Effector CD4-positive, alpha-beta T cell (primary cell): ENCODE data around the gene SLC13A3.

Source experiments
- DNase-seq: peaks from one replicate; pipeline ENCODE4 v3.0.0-alpha.2; 2020

SLC13A3 gene

DNA sequence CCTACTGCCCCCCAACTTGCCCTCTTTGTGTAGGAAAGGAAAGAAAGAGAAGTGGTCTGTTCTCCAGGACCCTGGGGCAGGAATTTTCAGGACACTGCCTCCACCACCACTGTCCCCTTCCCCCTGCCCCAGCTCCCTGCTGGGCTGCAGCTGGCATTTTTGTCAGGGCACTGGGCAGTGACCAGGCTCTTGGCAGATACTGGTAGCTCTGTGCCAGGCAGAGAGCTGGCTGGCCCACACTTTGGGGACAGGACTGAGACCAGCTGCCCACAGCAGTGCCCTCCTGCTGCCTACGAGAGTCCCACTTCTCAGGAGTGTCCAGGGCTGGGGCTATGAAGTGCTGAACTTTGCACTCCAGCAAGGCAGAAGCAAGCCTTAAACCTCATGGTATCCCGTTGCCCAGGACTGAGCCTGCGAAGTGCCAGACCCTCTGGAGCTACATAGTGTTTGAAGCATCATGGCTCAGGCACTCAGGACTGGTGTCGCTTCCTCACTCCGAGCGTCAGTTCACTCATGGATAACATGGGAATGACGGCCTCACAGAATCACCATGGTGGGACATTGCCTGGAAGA, 19.3 kb downstream of the SLC13A3 start:
- no peak for DNase-seq

DNA sequence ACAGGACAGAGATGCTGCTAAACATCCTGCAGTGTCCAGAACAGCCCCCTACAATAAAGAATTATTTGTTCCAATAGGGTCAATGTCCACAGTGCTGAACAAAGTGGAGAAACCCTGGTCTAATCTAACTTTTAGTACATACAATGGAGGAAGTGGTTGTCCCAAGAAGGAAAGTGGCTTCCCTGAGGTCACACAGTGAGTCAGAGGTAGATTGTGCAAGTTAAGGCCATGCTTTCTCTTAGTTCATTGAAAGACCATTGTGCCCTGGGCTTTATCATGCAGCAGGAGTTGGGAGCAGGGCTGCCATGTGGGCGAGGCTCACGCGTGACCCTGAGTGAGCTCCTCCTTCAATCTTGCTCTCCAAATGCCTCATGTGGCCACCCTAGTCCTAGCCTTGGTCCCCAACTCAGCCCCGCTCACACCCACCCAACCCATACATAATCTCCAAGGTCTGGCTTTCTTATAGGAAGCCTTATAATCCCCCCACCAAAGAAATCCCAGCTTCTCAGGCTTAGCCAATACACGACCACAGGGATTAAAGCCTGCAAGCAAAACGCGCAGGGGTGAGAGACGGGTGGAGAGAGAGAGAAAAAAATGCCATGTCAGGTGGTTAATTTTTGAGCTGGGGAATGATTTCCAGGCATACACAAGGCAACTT, 19.9 kb downstream of the SLC13A3 start:
- no peak for DNase-seq

DNA sequence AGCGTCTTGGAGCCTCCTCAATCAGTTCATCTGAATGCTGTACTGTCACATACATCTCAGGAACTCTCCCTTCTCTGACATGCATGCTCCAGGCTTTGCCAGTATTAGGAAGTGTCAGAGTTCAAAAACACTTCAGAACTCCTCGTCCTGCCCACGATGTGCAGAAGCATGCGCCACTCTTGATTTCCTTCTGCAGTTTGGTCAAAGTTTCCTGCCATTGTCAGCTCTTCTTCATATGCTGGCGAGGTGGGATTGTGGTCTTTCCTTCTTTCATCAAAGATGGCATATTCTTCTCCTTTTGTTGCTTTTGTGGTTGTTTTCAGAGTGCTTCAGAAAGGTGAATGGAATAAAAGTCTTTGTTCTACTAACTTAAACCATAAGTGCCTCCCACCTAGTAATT, 21.0 kb downstream of the SLC13A3 start:
- DNase-seq: no peak

DNA sequence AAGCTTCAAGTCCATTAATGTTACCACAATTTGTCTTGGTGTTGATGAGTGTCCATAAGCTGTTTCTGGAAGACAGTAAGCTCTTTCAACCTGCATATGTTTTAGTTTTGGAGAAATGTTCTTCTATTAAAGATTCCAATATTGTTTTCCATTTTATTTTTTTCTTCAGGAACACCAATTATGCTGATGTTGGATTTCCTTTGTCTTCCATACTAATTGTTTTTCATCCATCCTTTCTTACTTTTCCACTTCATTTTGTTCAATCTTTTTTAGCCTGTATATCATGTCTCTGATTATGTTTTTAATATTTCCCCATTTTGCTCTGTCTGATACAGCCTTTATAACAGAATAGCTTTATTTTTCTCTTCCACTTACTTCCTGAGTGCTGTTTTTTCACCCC, 21.9 kb downstream of the SLC13A3 start:
- DNase-seq: no peak

DNA sequence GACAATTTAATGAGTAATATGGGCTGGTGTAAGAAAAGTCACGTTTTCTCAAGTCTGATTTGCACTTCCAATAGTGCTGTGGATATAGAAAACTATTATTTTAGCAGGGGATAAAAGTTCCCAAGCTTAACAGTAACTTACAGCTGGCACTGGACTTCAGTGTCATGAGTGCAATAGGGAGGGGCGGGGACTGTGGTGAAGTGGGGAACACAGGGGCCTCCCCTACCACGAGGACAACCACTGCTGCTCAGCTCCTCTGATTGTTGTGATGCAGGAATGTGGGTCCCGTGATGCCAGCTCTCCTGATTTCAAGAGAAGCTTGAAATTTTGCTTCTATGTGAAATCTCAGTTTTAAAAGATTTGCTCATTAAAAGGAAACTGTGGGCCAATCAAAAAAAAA, 24.0 kb downstream of the SLC13A3 start:
- no peak for DNase-seq

DNA sequence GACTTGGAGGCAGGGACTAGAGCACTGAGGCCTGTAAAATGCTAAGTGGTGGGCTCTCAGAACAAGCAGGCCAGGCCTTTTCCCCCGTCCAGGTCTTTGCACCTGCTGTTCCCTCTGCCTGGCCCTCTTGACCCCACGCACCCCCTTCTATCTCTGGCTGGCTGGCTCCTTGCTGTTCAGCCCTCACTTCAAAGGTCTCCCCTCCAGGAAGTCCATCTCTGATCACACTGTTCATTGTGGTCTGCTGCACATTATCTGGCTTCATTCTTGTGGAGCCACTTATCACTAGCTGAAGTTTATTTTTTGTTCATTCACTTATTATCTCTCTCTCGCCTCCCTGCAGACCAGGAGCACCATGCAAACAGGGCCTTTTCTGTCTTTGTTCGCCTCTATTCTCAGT, 24.5 kb downstream of the SLC13A3 start:
- DNase-seq: no peak

DNA sequence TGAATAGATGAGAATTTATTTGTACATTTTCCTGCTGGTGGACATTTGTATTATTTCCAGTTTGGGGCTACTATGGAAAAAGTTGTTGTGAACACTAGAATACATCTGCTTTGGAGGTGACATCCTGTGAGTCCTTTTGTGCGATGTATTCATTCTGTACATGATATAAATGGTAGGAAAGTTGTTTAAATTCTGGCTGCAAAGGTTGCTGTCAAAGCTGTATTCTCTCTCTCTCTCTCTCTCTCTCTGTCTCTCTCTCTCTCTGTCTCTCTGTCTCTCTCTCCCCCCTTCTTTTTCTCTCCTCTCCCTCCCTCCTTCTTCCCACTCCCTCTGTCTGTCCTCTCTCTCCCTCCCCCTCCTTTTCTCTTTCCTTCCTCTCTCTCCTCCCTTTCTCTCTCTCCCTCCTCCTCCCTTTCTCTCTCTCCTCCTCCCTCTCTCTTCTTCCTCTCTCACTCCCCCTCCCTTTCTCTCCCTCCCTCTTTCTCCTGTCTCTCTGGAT, 25.3 kb downstream of the SLC13A3 start:
- DNase-seq: no peak

DNA sequence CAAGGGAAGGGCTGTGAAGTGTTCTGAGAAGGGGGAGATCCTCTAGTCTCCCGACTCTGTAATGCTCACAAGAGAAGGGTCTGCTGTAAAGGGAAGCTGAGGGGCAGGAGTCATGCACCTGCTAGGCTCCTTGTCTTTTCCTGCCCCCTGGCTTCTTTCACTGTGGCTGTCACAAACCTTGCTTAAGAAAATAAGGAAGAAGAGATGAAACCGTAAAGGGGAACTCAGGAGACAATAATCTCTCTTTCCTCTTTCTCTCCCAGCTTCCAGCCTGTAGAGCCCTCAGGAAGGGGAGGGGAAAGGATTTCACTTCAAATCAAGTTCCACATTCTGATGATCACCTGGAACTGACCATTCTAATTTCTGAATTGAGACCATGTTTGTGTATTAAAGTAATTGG, 26.3 kb downstream of the SLC13A3 start:
- no peak for DNase-seq

DNA sequence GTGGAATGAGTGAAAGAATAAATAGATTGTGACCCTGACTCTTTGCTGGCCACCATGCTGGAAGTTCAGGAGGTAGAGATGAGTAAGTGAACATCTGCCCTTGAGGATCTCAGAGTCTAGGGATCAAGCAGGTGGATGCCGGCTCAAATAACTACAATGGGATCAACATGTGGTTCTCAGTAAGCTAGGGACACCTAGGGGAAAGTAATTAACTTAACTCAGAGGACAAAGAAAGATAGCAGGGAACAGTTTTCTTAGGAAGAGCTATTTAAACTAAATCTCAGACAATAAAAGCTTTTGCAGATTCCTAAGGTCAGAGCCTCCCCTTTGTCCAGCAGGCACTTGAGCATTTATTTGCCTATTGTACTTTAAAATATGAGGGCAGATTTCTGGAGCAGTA, 29.1 kb downstream of the SLC13A3 start:
- DNase-seq: no peak

DNA sequence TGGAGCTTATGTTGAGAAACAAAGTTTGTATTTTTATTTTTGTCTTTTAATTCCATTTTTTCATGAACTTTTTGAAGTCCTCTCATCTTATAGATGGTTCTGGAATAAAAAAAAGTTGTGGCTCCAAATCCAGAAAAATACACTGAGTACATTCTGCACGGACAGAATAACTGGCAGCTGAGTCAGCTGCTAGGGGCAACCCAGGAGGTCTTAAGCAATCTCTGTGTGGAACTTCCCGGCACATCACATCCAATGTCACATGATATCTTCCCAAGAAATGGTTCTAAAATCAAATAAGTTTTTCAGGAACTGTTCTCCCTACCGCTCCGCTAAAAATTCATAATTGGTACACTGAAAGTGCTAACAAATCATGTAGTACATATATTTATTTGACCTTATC, 29.8 kb downstream of the SLC13A3 start:
- DNase-seq: no peak

DNA sequence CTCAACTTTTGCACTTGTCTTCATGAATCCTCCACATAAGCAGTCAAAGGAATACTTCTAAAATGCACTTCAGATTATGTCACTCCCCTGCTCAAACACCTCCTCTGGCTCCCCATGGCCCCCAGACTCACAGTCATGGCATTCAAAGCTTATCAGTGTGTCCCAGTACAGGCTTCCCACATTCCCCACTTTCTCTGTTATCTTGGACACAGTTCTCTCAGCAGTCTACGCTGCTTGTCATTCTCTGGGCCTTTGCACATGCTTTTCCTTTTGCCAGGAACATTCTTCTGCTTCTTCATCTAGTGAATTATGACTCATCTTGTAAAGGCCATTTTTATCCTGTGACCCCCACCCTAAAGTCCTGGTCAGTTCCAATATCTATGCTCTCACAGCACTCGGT, 31.8 kb downstream of the SLC13A3 start:
- no peak for DNase-seq

DNA sequence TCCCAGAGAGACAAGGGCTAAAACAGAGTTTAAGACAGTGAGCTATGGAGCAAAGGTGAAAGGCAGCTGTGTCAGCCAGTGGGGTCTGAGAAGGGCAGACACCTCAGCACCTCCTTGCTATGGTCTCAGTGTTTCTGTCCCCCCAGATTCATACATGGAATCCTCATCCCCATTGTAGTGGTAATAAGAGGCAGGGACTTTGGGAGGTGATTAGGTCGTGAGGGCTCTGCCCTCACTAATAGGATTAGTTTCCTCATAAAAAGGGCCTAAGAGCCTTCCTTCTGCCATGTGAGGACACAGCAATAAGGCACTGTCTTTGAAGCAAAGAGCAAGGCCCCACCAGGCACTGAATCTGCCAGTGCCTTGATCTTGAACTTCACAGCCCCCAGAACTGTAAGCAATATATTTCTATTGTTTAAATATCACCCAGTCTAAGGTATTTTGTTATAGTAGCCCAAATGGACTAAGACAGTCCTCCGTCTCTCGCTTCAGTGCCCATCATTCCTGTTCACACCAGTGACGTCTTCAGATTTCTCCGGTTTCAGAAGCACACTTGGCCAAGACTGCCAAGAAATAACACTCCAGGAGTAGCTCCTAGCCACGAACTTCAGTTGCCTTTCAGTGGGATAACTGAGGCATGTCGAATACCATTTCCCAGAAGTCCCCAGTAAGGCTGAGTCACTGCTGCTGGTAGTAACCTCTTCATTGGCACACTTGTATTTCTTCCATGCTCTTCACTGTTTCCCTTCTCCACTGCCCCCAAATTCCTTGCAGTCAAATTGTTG, 32.8 kb downstream of the SLC13A3 start:
- DNase-seq: no peak

DNA sequence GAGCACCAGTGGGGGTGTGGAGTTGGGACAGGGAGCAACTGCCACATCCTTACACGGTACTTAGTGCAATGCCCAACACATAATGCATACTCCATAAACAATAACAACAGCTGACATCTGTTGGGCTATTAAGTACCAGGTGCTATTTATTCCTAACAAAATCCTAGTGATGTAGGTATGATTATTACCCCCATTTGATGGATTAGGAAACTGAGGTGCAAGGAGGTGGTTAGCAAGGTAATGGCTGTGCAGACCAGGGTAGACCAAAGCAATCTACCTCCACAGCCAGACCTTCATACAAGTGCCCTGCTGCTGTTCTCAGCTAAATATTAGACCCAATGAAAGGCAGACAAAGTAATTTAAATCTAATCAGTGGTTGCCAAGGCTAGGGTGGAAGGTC, 36.8 kb downstream of the SLC13A3 start:
- DNase-seq: no peak

DNA sequence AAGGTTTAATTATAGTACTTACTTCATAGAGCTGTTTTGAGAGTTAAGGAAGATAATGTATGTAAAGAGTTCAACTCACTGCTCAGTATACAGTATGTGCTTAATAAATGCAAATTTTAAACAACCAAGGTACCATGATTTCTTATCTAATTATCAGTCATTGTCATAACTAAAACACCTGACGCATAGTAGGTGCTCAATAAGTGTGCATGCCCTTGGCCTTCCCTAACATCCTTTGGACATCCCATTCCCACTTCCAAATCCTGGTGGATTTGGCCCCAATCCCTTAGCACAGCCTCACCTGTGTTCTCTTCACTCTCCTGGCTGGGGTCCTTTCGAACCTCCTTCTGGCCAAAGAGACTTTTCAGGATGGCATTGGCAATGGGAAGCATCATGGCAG, 41.1 kb downstream of the SLC13A3 start:
- no peak for DNase-seq

DNA sequence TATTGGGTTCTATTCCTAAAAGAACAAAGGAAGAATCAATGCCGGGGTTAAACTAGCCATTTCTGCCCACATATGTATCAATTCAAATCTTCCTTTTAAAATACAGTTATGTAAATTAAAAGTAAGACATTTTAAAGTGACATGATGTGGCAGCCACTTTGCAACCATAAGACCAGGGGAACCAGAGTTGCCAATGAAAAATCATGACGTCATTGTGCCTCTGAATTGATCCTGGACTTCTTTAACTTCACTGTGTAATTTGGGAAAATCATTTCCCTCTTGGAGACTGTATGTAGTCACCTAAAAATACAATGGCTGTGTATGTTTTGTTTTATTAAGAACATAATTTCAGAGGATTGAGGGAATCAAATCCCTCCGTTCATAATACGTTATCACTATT, 42.2 kb downstream of the SLC13A3 start:
- no peak for DNase-seq

DNA sequence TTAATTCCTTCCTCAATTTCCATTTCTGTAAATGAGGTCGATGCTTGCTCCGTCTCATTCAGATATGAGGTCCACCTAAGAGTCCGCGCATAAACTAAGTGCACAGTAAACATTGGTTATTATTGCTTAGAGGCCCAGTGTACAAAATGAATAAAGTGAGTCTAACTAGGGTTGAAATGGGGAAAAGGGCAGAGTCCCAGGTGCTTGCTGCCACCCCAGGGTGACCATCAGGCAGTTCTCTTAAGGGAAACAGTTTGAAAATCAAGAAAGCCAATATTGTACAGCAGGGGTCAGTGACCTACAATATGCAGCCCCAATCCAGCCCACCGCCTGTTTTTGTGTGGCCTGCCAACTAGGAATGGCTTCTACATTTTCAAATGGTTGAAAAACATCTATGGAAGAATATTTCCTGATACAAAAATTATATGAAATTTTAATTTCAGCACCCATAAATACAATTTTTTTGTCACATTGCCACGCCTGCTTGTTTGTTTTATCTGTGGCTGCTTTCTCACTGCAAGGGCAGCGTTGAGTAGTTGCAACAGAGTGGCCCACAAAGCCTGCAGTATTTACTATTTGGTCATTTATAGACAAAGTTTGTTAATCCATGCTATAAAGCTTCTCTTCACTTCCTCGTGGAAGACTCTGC, 43.3 kb downstream of the SLC13A3 start:
- DNase-seq: no peak

DNA sequence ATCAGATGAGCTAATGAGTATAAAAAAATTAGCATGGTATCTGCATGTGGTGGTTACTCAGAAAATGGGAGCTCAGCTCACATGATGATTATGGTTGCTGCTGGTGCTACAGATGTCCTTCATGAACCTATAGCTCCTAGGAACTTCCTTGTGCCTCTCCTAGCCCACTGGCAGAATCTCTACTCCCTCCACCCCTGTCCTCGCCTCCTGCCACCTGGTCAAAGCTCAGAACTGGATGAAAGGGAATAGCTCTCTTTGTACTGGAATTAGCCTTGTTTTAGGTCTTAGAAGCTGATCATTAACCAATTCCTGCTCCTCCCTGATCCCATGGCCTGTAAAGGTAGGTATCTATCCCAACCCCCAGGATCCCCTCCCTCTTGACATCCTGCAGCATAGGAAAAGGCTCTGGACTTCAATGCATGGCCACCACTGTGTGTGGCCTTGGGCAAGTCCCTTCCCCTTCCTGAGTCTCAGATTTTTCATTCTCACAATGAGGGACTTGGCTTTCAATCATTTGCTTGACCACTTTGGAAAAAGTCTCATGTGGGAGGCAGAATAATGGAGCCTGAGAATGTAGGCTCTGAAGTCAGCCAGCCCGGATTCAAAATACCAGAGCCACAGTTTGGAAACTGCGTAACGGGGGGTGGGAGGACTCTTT, 43.9 kb downstream of the SLC13A3 start:
- no peak for DNase-seq

DNA sequence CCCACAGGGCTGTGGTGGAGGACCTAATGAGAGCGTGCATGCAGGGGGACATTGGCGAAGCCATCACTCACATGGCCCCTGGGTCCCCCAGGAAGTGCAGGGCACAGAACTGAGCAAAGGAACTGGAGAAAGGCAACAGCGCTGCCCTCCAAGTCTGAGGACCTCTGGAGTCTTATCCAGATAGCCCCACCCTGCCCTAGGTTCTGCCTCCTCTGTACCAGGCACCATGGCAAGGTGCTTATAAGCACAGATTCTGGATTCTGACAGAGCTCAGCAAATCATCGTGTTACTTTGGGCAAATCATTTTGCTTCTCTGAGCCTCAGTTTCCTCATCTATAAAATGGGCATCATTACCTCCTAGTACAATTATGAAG, 44.5 kb downstream of the SLC13A3 start:
- no peak for DNase-seq

DNA sequence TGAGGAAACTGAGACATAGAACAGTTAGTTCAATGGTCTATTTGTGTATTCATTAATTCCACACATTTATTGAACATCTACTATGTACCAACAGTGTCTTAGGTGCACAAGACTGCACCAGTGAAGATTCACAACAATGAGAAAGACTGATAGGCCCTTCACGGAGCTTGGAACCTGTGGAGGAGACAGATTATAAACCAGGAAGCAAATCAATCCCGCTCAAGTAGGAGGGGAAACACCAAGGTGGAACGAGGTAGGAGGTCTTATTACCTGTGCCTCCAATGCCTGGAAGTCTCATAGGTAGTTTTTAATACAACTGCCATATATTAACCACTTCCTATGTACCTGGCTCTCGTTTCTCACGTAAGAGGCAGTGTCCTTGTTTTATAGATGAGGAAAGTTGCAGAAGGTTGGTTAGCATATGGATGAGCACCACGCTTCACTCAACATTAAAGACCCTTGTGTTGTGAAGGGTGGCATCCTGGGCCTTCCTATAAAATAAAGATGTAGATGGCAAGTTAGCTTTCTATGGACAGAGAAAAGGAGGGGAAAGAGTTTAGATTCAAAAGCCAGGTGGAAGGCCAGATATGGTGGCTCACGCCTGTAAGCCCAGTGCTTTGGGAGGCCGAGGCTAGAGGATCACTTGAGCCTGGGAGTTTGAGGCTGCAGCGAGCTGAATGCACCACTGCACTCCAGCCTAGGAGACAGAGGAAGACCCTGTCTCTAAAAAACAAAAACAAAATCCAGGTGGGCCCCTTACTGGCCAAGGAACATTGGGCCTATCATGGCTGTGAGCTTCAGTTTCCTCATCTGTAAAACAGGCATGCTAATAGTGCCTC, 45.1 kb downstream of the SLC13A3 start:
- DNase-seq: no peak

DNA sequence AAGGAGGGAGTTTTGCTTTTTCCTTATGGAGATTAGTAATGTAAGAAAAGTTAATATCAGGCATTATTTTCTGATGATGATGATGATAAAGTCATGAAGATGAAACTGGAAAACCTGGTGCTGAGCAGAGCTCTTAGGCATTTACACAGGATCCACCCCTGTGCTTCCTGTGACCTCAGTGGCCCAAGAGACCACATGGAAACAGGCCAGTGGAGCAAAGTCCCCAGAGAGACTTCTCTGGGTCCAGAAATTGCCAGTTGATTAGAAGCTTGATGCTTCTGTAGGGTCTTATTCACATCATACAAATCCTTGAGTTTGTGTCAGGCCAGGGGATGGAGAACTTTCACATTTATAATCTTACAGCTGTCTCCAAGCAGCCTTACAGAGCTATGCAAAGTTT, 46.1 kb downstream of the SLC13A3 start:
- no peak for DNase-seq

DNA sequence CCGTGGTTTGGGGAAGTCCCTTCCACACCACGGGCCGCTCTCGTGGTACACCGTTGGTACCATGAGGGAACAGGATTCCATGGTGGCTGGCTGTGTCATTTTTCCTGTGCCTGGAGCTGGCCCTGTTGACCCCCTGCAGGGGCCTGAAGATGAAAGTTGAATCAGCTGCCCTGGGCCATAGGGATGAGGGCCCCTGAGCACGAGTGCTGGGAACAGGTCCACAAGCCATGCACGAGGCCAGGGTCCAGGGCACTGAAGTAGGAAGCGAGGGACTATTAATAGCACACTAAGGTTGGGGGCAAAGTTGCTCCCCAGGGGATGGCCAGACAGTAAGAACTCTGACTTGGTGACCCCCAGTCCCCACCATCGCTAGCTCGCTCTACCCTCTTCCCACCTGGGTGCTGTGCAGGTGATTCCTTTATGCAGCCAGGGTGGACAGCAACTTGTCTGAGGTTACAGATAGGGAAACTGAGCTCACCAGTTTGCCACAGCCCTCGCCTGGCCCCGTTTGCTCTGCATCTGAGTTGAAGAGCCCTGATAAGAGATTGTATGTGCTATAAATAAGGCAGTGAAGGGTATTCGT, 46.6 kb downstream of the SLC13A3 start:
- DNase-seq: no peak

DNA sequence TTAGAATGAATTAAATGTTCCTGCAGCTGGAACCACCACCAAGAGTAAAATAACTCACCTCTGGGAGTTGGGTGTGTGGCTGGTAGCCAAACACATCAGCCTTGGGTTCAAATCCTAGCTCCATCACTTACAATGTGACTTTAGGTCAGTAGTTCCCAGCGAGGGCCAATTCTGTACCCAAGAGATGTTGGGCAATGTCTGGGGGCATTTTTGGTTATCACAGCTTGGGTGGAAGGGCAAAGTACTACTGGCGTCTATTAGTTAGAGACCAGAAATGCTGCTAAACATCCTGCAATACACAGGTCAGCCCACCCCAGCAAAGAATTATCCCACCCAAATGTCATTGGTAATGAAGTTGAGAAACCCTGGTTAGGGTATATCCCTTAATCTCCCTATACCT, 48.8 kb downstream of the SLC13A3 start:
- no peak for DNase-seq
